Testis (tissue), 3 donors: ENCODE results near the gene EGR1. TPM values are rescaled to one million over a fixed set of nuclear protein-coding genes. Genes with fewer than 3 reads are reported as not detected.

Experiments
- DNase-seq: peaks from one replicate; pipeline ENCODE4 v3.0.0-alpha.2; 2019
- H3K27ac ChIP-seq, 2 donors: fragments of 200-600 bp; sonication (generic); one replicate each; pipeline ENCODE4 v1.5.1; 2019
- H3K27me3 ChIP-seq: fragments of 200-600 bp; sonication (generic); one replicate; pipeline ENCODE4 v1.5.1; 2019
- H3K36me3 ChIP-seq: fragments of 200-600 bp; sonication (generic); one replicate; pipeline ENCODE4 v1.5.1; 2017; ENCODE audit warnings: low read depth; ENCODE audit errors: missing control alignments
- H3K4me1 ChIP-seq: fragments of 200-600 bp; sonication (generic); one replicate; pipeline ENCODE4 v1.5.1; 2019
- H3K4me3 ChIP-seq, 2 donors: fragments of 200-600 bp; sonication (generic); one replicate each; pipeline ENCODE4 v1.5.1; 2017 to 2019
- H3K9me3 ChIP-seq: fragments of 200-600 bp; sonication (generic); one replicate; pipeline ENCODE4 v1.5.1; 2017
- POLR2A ChIP-seq: fragments of 450-650 bp; IDR thresholded peaks from one replicate; pipeline ENCODE4 v1.6.1; 2017; ENCODE audit warnings: antibody characterized with exemption, mild to moderate bottlenecking, moderate library complexity
- WGBS, 2 donors: methylation state at CpG; one replicate each; pipeline ENCODE4 v1.1.5; 2018; 5-methylcytosine and 5-hydroxymethylcytosine counted together
- intact Hi-C: fragments of 100-400 bp; cut with DNase I; formaldehyde crosslinking; loops from one replicate; pipeline ENCODE4 v1.15.1; 2023; ENCODE audit warnings: low total_unique reads
- polyA plus RNA-seq: library from polyadenylated mRNA; stranded (reverse); fragments of 350-450 nt; fragmentation: Illumina TruSeq; extraction: RNeasy Lipid Tissue Mini Kit (QIAGEN cat#74804); gene quantifications from one replicate; pipeline ENCODE4 v1.2.3, GENCODE V29; 2014; ENCODE audit warnings: low read depth, low replicate concordance; ENCODE audit not compliant: insufficient read depth
- total RNA-seq, 2 donors: library from RNA; depleted of rRNA; stranded (reverse); fragments of >200 nt; gene quantifications; one replicate each; pipeline ENCODE4 v1.2.3, GENCODE V29; 2016
- TF ChIP-seq, protein P1 (sequence below), 3 experiments: fragments of 450-650 bp in 2 of 3; fragments of 200-600 bp in 1 of 3; sonication (generic) in 1 of 3; IDR thresholded peaks; one replicate each; pipeline ENCODE4 v1.5.1; 2016 to 2019; ENCODE audit warnings: antibody characterized with exemption in 3 of 3, mild to moderate bottlenecking in 2 of 3, moderate library complexity in 1 of 3

Gene EGR1
- total and polyA plus RNA-seq, 3 donors from 2014 or later = 8.7 to 63.6 (median 11.9) TPM

DNA sequence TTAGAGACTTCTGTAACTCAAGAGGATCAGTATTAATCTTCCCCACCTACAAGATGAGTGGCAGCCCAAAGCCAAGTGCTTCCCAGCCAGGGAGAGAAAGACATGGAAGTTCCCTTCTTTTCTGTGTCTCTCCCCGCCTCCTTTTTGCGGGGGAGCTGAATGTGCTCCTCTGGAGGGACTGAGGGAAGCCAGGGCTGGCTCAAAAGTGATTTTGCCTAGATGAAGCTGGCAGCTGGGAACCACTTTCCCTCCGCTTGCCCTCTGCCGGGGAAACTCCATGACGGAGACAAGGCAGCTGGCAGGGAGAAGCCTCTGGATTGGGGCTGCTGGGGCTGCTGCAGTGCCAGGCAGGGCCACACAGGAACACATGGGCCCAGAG, 24.4 kb downstream of the EGR1 start:
- Histone ChIP-seq H3K36me3 (no peaks in the 10 kb centered on the region), H3K27me3 (no peaks in the 10 kb centered on the region), H3K4me3 (no peak overlapping the region), H3K4me1 (peaks cover 24% of the 10 kb centered on the region), H3K27ac (no peak overlapping the region), H3K9me3 (no peaks in the 10 kb centered on the region)
- DNase-seq = peak; percentile 52
- intact Hi-C loops = no loop called here
- 40 to 85% methylated on average over 5 of the region's 5 CpGs for whole genome bisulfite sequencing, 2 donors
- TF ChIP-seq POLR2A = no peak
- TF ChIP-seq, protein P1, sequence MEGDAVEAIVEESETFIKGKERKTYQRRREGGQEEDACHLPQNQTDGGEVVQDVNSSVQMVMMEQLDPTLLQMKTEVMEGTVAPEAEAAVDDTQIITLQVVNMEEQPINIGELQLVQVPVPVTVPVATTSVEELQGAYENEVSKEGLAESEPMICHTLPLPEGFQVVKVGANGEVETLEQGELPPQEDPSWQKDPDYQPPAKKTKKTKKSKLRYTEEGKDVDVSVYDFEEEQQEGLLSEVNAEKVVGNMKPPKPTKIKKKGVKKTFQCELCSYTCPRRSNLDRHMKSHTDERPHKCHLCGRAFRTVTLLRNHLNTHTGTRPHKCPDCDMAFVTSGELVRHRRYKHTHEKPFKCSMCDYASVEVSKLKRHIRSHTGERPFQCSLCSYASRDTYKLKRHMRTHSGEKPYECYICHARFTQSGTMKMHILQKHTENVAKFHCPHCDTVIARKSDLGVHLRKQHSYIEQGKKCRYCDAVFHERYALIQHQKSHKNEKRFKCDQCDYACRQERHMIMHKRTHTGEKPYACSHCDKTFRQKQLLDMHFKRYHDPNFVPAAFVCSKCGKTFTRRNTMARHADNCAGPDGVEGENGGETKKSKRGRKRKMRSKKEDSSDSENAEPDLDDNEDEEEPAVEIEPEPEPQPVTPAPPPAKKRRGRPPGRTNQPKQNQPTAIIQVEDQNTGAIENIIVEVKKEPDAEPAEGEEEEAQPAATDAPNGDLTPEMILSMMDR (IDR thresholded peaks at IDR 0.05) = no peak

DNA sequence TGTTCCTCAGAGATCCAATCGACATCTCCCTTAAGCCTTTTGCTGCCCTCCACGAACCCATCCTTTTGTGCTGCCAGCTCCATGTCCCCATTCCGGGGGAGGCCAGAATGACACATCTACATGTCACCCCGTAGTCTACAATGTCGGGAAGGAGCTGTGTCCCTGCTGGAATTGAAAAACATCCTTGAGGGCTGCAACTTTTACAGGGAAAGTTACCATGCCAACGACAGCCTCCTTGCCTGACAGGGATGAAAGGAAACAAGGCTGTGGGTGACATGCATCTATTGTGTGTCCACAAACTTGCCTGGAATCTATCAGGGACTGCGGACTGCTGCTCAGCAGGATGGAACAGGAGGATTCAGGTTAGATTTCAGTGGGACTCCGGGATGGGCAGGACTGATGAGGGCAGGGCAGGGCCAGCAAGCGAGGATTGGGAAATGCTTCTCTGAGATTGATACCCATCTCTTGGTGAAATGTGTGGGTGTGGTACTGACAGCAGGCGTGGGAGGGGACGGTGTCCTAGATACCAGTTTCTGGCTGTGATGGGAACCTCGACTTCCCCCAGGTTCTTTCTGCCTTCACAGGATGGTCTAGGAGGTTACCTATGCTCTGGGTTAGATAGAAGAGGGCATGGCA, 25.5 kb downstream of the EGR1 start:
- no peak for DNase-seq
- TF ChIP-seq POLR2A = no peak
- TF ChIP-seq, protein P1 (IDR thresholded peaks at IDR 0.05) = no peak

GRCh38 chr5:138491284-138491648, 26.0 kb downstream of the EGR1 start:
- TF ChIP-seq, protein P1 (IDR thresholded peaks at IDR 0.05) = no peak
- TF ChIP-seq POLR2A = no peak
- H3K27ac ChIP-seq = peak overlapping the region in 1 of 2 donors; percentile 63
- peaks cover 24% of the 10 kb centered on the region for H3K4me1 ChIP-seq
- H3K36me3 ChIP-seq = no peaks in the 10 kb centered on the region
- no peaks in the 10 kb centered on the region for H3K9me3 ChIP-seq
- intact Hi-C loops = no loop called here
- DNase-seq = no peak
- no peaks in the 10 kb centered on the region for H3K27me3 ChIP-seq
- peak overlapping the region; percentile 53 to 65 for H3K4me3 ChIP-seq
- 16 to 34% methylated on average over 5 to 11 of the region's 11 CpGs for WGBS, 2 donors

More for the DNA sequence above, 25.5 kb downstream of the EGR1 start:
- H3K27ac ChIP-seq = no peak overlapping the region
- H3K36me3 ChIP-seq = no peaks in the 10 kb centered on the region
- H3K9me3 ChIP-seq = no peaks in the 10 kb centered on the region
- H3K4me3 ChIP-seq = no peak overlapping the region
- WGBS, 2 donors = 68 to 70% methylated on average over 12 of the region's 12 CpGs
- H3K4me1 ChIP-seq = peaks cover 24% of the 10 kb centered on the region
- intact Hi-C loops = no loop called here
- no peaks in the 10 kb centered on the region for H3K27me3 ChIP-seq

GRCh38 chr5:138491669-138492559, 26.6 kb downstream of the EGR1 start:
- peak overlapping the region; percentile 53 to 65 for H3K4me3 ChIP-seq
- peaks cover 24% of the 10 kb centered on the region for H3K4me1 ChIP-seq
- no peak for TF ChIP-seq POLR2A
- TF ChIP-seq, protein P1 (IDR thresholded peaks at IDR 0.05) = no peak
- H3K27ac ChIP-seq = peak overlapping the region; percentile 31 to 63
- intact Hi-C loops = no loop called here
- H3K9me3 ChIP-seq = no peaks in the 10 kb centered on the region
- 1 to 2% methylated on average over 26 to 45 of the region's 93 CpGs for WGBS, 2 donors
- no peaks in the 10 kb centered on the region for H3K27me3 ChIP-seq
- H3K36me3 ChIP-seq = no peaks in the 10 kb centered on the region
- peak; percentile 91 for DNase-seq
